Trophoblast cell (in vitro differentiated cells and primary cell): ENCODE data around the gene VPS13D. TPM values are rescaled to one million over a fixed set of nuclear protein-coding genes. Genes with fewer than 3 reads are reported as not detected.

ENCODE experiments used
- DNase-seq, 2 donors: peaks; one replicate each; pipeline ENCODE4 v3.0.0-alpha.2; 2016
- H2AFZ ChIP-seq: 2 replicates; pipeline ENCODE4 v1.6.1; 2013; ENCODE audit warnings: low read length, moderate library complexity, mild to moderate bottlenecking; ENCODE audit not compliant: insufficient read depth, poor library complexity
- H2AK5ac ChIP-seq: 2 replicates; pipeline ENCODE4 v1.6.1; 2013; ENCODE audit warnings: mild to moderate bottlenecking, low read length
- H2BK120ac ChIP-seq: 2 replicates; pipeline ENCODE4 v1.6.1; 2013; ENCODE audit warnings: low read length, mild to moderate bottlenecking, moderate library complexity; ENCODE audit not compliant: insufficient read depth, poor library complexity
- H2BK12ac ChIP-seq: 2 replicates; pipeline ENCODE4 v1.6.1; 2013; ENCODE audit warnings: mild to moderate bottlenecking, low read length, moderate library complexity
- H2BK5ac ChIP-seq: 2 replicates; pipeline ENCODE4 v1.6.1; 2013; ENCODE audit warnings: low read length, low read depth, moderate library complexity, mild to moderate bottlenecking; ENCODE audit not compliant: poor library complexity
- H3K14ac ChIP-seq: 2 replicates; pipeline ENCODE4 v1.6.1; 2013; ENCODE audit warnings: mild to moderate bottlenecking, low read length
- H3K18ac ChIP-seq: 2 replicates; pipeline ENCODE4 v1.6.1; 2013; ENCODE audit warnings: mild to moderate bottlenecking, low read length
- H3K23ac ChIP-seq: 2 replicates; pipeline ENCODE4 v1.6.1; 2013; ENCODE audit warnings: low read length
- H3K27ac ChIP-seq: 2 replicates; pipeline ENCODE4 v1.5.1; 2013; ENCODE audit warnings: low read depth, mild to moderate bottlenecking, inconsistent platforms, low read length, moderate library complexity
- H3K27me3 ChIP-seq: 2 replicates; pipeline ENCODE4 v1.6.1; 2013; ENCODE audit warnings: inconsistent platforms, mild to moderate bottlenecking, low read length, moderate library complexity; ENCODE audit not compliant: insufficient read depth
- H3K36me3 ChIP-seq, 2 experiments: 1 replicate in 1 of 2; 2 replicates in 1 of 2; pipeline ENCODE4 v1.6.1; 2013; ENCODE audit warnings: low read length in 2 of 2, mild to moderate bottlenecking in 2 of 2, moderate library complexity in 1 of 2; ENCODE audit not compliant: insufficient read depth in 2 of 2, control insufficient read depth in 1 of 2
- H3K4ac ChIP-seq: 2 replicates; pipeline ENCODE4 v1.6.1; 2013; ENCODE audit warnings: low read depth, mild to moderate bottlenecking, low read length, moderate library complexity
- H3K4me1 ChIP-seq, 2 experiments: 1 replicate in 1 of 2; 2 replicates in 1 of 2; pipeline ENCODE4 v1.6.1; 2013; ENCODE audit warnings: low read length in 2 of 2, mild to moderate bottlenecking in 2 of 2, moderate library complexity in 1 of 2; ENCODE audit not compliant: insufficient read depth in 2 of 2, control insufficient read depth in 1 of 2
- H3K4me2 ChIP-seq: 2 replicates; pipeline ENCODE4 v1.6.1; 2013; ENCODE audit warnings: inconsistent platforms, mild to moderate bottlenecking, low read length, moderate library complexity
- H3K4me3 ChIP-seq: 2 replicates; pipeline ENCODE4 v1.5.1; 2013; ENCODE audit warnings: mild to moderate bottlenecking, low read depth, low read length, inconsistent platforms
- H3K79me1 ChIP-seq: one replicate; pipeline ENCODE4 v1.6.1; 2013; ENCODE audit warnings: low read length
- H3K79me2 ChIP-seq: 2 replicates; pipeline ENCODE4 v1.6.1; 2013; ENCODE audit warnings: low read length, mild to moderate bottlenecking; ENCODE audit not compliant: control insufficient read depth, insufficient read depth, poor library complexity
- H3K9ac ChIP-seq: 2 replicates; pipeline ENCODE4 v1.6.1; 2013; ENCODE audit warnings: mild to moderate bottlenecking, low read length
- H3K9me3 ChIP-seq: 2 replicates; pipeline ENCODE4 v1.6.1; 2013; ENCODE audit warnings: low read depth, mild to moderate bottlenecking, control low read depth, inconsistent platforms, low read length; ENCODE audit not compliant: insufficient read depth
- H4K12ac ChIP-seq: 2 replicates; pipeline ENCODE4 v1.6.1; 2013; ENCODE audit warnings: low read depth, mild to moderate bottlenecking, low read length, moderate library complexity
- H4K8ac ChIP-seq: 2 replicates; pipeline ENCODE4 v1.6.1; 2013; ENCODE audit warnings: low read depth, mild to moderate bottlenecking, low read length, moderate library complexity
- H4K91ac ChIP-seq: one replicate; pipeline ENCODE4 v1.6.1; 2013; ENCODE audit warnings: low read depth, mild to moderate bottlenecking, low read length, moderate library complexity
- WGBS: extraction: QIAGEN DNeasy Blood & Tissue Kit; methylation state at CpG from one replicate; pipeline ENCODE4 v1.1.7; 2013; ENCODE audit warnings: missing lambda C conversion rate; ENCODE audit not compliant: insufficient read length, insufficient coverage; ENCODE audit errors: extremely low coverage; 5-methylcytosine and 5-hydroxymethylcytosine counted together
- polyA plus RNA-seq: library from polyadenylated mRNA; stranded (reverse); fragments of 200-250 nt; gene quantifications from 2 replicates; pipeline ENCODE4 v1.2.3, GENCODE V29; 2013

VPS13D gene, protein sequence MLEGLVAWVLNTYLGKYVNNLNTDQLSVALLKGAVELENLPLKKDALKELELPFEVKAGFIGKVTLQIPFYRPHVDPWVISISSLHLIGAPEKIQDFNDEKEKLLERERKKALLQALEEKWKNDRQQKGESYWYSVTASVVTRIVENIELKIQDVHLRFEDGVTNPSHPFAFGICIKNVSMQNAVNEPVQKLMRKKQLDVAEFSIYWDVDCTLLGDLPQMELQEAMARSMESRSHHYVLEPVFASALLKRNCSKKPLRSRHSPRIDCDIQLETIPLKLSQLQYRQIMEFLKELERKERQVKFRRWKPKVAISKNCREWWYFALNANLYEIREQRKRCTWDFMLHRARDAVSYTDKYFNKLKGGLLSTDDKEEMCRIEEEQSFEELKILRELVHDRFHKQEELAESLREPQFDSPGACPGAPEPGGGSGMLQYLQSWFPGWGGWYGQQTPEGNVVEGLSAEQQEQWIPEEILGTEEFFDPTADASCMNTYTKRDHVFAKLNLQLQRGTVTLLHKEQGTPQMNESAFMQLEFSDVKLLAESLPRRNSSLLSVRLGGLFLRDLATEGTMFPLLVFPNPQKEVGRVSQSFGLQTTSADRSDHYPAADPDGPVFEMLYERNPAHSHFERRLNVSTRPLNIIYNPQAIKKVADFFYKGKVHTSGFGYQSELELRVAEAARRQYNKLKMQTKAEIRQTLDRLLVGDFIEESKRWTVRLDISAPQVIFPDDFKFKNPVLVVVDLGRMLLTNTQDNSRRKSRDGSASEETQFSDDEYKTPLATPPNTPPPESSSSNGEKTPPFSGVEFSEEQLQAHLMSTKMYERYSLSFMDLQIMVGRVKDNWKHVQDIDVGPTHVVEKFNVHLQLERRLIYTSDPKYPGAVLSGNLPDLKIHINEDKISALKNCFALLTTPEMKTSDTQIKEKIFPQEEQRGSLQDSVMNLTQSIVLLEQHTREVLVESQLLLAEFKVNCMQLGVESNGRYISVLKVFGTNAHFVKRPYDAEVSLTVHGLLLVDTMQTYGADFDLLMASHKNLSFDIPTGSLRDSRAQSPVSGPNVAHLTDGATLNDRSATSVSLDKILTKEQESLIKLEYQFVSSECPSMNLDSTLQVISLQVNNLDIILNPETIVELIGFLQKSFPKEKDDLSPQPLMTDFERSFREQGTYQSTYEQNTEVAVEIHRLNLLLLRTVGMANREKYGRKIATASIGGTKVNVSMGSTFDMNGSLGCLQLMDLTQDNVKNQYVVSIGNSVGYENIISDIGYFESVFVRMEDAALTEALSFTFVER (N-terminal part only)
- polyA plus RNA-seq = 10.5 TPM in 2 replicates

DNA sequence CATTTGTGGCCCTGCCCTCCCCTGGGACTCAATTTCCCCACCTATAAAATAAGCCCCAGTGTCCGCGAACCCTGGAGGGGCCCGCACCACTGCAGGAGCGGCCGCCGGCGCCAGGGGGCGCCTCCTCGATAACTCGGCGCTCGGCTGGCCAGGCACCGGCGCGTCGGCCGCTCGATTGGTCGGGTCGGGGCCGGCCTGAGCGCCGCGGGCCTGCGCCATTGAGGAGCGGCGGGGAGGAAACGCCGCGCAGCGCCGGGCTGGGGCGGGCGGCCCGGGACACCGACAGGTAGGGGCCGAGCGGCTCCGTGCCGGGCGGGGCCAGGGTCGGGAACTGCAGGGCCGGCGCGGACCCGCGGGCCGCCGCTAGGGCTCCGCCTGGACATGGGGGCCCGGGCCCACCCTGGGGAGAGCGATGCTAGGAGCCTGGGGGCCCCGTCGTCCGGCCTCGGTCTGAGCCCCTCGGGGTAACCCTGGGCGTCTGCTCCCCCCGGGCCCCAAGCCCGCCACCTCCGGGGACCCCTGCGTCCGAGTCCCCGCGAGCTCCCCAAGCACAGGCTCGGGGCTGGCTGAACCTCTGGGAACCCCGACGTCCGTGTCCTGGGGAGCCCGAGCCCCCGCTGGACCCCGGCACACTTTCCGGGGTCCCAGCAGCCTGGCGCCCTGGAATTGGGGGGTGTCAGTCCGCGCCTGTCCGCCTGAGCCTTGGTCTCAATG lies at the start of gene VPS13D:
Gene VPS13D (plus strand): TSS at position 196 of the 714 bp plus-strand sequence. CDS start 4,237 bp downstream, outside the sequence.
- H2BK12ac ChIP-seq = no peak within 1 kb of the TSS
- peak within 1 kb of the TSS; percentile 87 for H4K8ac ChIP-seq
- peak within 1 kb of the TSS; percentile 0 for H3K27ac ChIP-seq
- peak within 1 kb of the TSS; percentile 86 for H3K4me3 ChIP-seq
- H3K4me2 ChIP-seq = peak within 1 kb of the TSS; percentile 70
- H3K4ac ChIP-seq = peak within 1 kb of the TSS; percentile 49
- peaks cover 5% of the 10 kb centered on the region for H3K79me1 ChIP-seq
- H3K9me3 ChIP-seq = no peaks in the 10 kb centered on the region
- peak within 1 kb of the TSS; percentile 64 for H4K91ac ChIP-seq
- H2AFZ ChIP-seq = peak within 1 kb of the TSS; percentile 78
- H3K4me1 ChIP-seq = peaks cover 3 to 5% of the 10 kb centered on the region in 2 experiments
- peak within 1 kb of the TSS; percentile 71 for H3K14ac ChIP-seq
- no peak within 1 kb of the TSS for H3K23ac ChIP-seq
- peak; percentile 79 to 86 for DNase-seq
- H3K27me3 ChIP-seq = no peaks in the 10 kb centered on the region
- H3K18ac ChIP-seq = peak within 1 kb of the TSS; percentile 85
- peak within 1 kb of the TSS; percentile 8 for H2BK120ac ChIP-seq
- H3K9ac ChIP-seq = peak within 1 kb of the TSS; percentile 90
- H3K36me3 ChIP-seq = no peaks in the 10 kb centered on the region
- H3K79me2 ChIP-seq = peaks cover 5% of the 10 kb centered on the region
- H2BK5ac ChIP-seq = peak within 1 kb of the TSS; percentile 23
- WGBS = no CpG with 5 or more reads among the region's 77 CpGs
- peak within 1 kb of the TSS; percentile 14 for H4K12ac ChIP-seq
- H2AK5ac ChIP-seq = no peak within 1 kb of the TSS

DNA sequence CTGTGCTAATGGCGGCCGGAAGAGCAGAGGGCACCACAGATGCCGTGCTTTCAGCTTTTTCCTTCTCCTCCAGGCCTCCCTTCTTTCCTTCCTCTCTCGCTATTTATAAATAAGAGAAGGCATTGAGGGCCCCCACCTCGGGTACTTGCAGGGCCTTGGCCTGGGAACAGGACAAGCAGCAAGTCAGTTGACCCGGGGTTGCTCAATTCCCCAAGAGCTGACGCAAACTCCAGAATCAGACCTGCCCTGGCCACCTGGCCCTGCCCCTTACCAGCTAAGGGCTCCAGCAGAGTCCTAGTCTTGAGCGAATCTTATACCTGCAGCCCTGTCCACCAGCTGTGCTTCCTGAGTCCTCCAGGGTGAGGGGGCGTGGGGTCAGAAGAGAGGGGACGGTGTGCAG lies 49.5 kb upstream of the VPS13D start:
- H3K79me2 ChIP-seq = peaks cover 5% of the 10 kb centered on the region
- no peak overlapping the region for H3K4ac ChIP-seq
- no peak overlapping the region for H3K4me2 ChIP-seq
- H3K79me1 ChIP-seq = peaks cover 21% of the 10 kb centered on the region
- H2BK5ac ChIP-seq = no peak overlapping the region
- peak overlapping the region; percentile 45 for H4K91ac ChIP-seq
- H3K9ac ChIP-seq = no peak overlapping the region
- no peaks in the 10 kb centered on the region for H3K27me3 ChIP-seq
- peak overlapping the region; percentile 43 for H4K8ac ChIP-seq
- peaks cover 2% of the 10 kb centered on the region for H3K9me3 ChIP-seq
- peaks cover 21 to 32% of the 10 kb centered on the region in 2 experiments for H3K4me1 ChIP-seq
- H2AFZ ChIP-seq = no peak overlapping the region
- H2BK12ac ChIP-seq = peak overlapping the region; percentile 46
- H3K27ac ChIP-seq = no peak overlapping the region
- H3K36me3 ChIP-seq = peaks cover 2 to 4% of the 10 kb centered on the region in 2 experiments
- peak; percentile 77 to 90 for DNase-seq
- no peak overlapping the region for H3K23ac ChIP-seq
- no CpG with 5 or more reads among the region's 10 CpGs for WGBS
- H4K12ac ChIP-seq = no peak overlapping the region
- peak overlapping the region; percentile 62 for H3K14ac ChIP-seq
- peak overlapping the region; percentile 6 for H2BK120ac ChIP-seq
- H3K18ac ChIP-seq = peak overlapping the region; percentile 21
- no peak overlapping the region for H3K4me3 ChIP-seq
- H2AK5ac ChIP-seq = peak overlapping the region; percentile 66

DNA sequence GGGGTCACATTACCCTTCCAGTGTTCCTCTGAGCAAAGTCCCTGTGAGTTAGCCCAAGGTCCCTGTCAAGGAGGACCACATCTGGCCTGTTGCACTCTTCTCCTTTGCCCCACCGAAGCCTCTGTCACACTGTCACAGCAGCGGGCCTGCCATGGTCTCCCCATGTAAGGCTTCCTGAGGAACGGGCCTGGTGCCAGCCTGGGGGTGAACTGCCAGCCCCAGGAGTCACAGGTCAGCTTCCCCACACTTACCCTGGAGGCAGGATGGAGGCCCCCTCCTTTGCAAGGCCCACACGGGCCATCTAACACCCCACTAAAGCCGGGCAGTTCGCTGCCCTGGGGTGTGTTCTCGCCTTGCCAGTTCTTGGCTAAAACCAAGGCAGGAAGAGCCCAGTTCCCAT lies 48.9 kb upstream of the VPS13D start:
- Histone ChIP-seq H3K27ac (no peak overlapping the region), H3K79me1 (peaks cover 27% of the 10 kb centered on the region), H3K27me3 (no peaks in the 10 kb centered on the region), H2AFZ (no peak overlapping the region), H3K4me3 (no peak overlapping the region), H2BK120ac (peak overlapping the region; percentile 6), H4K8ac (no peak overlapping the region), H2BK5ac (no peak overlapping the region), H4K91ac (peak overlapping the region; percentile 45), H3K9me3 (peaks cover 2% of the 10 kb centered on the region), H3K4me1 (peaks cover 27 to 38% of the 10 kb centered on the region in 2 experiments), H3K36me3 (peaks cover 2 to 4% of the 10 kb centered on the region in 2 experiments), H2BK12ac (peak overlapping the region; percentile 46), H2AK5ac (peak overlapping the region; percentile 16), H3K4me2 (no peak overlapping the region), H3K79me2 (peaks cover 7% of the 10 kb centered on the region), H4K12ac (no peak overlapping the region), H3K18ac (no peak overlapping the region), H3K23ac (no peak overlapping the region), H3K4ac (no peak overlapping the region), H3K14ac (peak overlapping the region; percentile 8), H3K9ac (no peak overlapping the region)
- no peak for DNase-seq
- WGBS = no CpG with 5 or more reads among the region's 7 CpGs
